Measurements from ENCODE around the gene RIF1. TPM values are rescaled to one million over a fixed set of nuclear protein-coding genes. Genes with fewer than 3 reads are reported as not detected.

RIF1 gene
- total and polyA plus RNA-seq, 4 donors: 4.3 to 78.3 (median 16.3) TPM

DNA sequence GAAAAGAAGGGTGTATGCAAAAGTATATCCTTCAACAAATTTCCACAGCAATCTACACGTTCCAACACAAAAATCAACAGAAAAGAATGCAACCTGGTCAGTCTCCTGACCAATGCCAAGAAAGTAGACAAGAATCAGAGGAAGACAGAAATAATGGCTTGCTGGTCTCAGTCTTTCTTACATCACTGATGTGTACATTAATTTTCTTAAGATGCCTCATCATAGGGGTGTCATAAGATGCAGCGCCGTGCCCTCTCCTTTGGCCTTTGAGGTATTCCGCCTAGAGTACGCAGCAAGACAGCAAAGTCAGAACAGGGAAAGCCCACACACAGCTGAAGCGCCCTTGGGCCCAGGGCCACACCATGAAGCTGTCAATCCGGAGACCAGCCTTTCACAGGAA lies 112.9 kb downstream of the RIF1 start:
- DNase-seq (no peak), ATAC-seq (ENCODE audit: insufficient read depth, low FRiP score) (no peak)
- TF ChIP-seq, protein P1, sequence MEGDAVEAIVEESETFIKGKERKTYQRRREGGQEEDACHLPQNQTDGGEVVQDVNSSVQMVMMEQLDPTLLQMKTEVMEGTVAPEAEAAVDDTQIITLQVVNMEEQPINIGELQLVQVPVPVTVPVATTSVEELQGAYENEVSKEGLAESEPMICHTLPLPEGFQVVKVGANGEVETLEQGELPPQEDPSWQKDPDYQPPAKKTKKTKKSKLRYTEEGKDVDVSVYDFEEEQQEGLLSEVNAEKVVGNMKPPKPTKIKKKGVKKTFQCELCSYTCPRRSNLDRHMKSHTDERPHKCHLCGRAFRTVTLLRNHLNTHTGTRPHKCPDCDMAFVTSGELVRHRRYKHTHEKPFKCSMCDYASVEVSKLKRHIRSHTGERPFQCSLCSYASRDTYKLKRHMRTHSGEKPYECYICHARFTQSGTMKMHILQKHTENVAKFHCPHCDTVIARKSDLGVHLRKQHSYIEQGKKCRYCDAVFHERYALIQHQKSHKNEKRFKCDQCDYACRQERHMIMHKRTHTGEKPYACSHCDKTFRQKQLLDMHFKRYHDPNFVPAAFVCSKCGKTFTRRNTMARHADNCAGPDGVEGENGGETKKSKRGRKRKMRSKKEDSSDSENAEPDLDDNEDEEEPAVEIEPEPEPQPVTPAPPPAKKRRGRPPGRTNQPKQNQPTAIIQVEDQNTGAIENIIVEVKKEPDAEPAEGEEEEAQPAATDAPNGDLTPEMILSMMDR (IDR thresholded peaks at IDR 0.05; ENCODE audit: control extremely low read depth, extremely low read depth): no peak
- Histone ChIP-seq H3K36me3 (ENCODE audit: control insufficient read depth in 4 of 4, insufficient read depth in 4 of 4, low read length in 4 of 4) (peaks cover 0 to 2% (median 0%) of the 10 kb centered on the region in 4 donors), H3K9me3 (ENCODE audit: control insufficient read depth in 4 of 4, insufficient read depth in 3 of 4, low read length in 3 of 4) (peaks cover 0 to 4% (median 0%) of the 10 kb centered on the region in 4 donors), H3K4me3 (no peak overlapping the region), H3K27ac (ENCODE audit: low read depth in 1 of 2, low read length in 1 of 2) (no peak overlapping the region), H3K9ac (ENCODE audit: insufficient read depth in 1 of 2, low read length in 2 of 2) (no peak overlapping the region), H3K4me1 (ENCODE audit: control insufficient read depth in 5 of 5, insufficient read depth in 5 of 5, low read length in 5 of 5) (peaks cover 0 to 2% (median 0%) of the 10 kb centered on the region in 5 donors), H3K27me3 (ENCODE audit: control insufficient read depth in 3 of 3, insufficient read depth in 3 of 3, low read length in 2 of 3) (no peaks in the 10 kb centered on the region)
- WGBS, 2 donors: 95 to 98% methylated on average over 7 of the region's 7 CpGs

DNA sequence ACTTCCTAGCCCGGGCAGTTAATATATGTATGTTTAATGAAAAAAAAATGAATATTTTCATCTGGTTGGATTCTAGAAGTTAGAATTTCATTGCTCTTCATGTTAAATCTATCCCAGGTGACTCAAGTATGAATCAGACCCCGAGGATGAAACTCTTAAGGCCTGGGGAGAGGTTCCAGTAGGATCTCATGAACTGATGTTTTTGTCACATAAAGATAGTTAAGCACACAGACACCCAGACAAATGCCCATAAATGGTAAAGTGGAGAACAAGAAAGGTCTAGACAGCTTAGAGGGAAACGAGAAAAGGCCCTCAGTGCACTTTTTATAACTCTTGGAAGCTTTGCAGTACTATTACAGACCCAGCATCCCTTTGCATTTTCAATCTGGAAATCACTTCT lies 114.1 kb downstream of the RIF1 start:
- no peak for DNase-seq
- no peak overlapping the region for H3K27ac ChIP-seq (ENCODE audit: low read depth in 1 of 2, low read length in 1 of 2)

DNA sequence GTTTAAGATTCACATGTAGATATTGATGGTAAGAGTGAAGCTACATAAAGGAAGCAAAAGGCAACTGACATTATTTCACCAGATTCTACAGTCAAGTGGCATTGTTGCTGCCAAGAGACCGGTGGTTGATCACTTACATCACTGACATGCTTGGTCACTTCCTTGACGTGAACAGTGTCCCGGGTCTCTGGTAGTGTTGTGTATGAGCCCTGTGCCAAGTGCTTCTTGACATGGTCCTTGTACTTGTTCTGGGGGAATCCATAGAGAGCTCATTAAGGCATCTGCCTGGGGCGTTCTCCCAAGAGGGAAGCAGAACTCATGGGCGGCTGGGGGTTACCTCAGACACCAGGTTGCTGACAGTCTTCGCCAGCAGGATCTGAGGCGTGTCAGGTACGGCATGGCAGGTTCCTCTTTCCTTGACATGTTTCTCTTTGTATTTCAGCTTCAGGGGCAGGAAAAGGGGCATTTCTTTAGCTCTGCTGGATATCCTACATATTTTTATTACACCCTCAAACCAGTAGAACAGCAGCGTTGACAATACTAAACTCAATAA lies 116.2 kb downstream of the RIF1 start:
- ATAC-seq (ENCODE audit: insufficient read depth, low FRiP score): no peak
- 39 to 71% methylated on average over 9 of the region's 9 CpGs for WGBS, 2 donors
- TF ChIP-seq, protein P1 (IDR thresholded peaks at IDR 0.05; ENCODE audit: control extremely low read depth, extremely low read depth): no peak

More for the DNA sequence above, 114.1 kb downstream of the RIF1 start:
- ATAC-seq (ENCODE audit: insufficient read depth, low FRiP score): no peak
- H3K4me1 ChIP-seq (ENCODE audit: control insufficient read depth in 5 of 5, insufficient read depth in 5 of 5, low read length in 5 of 5): peaks cover 0 to 2% (median 0%) of the 10 kb centered on the region in 5 donors
- no peaks in the 10 kb centered on the region for H3K27me3 ChIP-seq (ENCODE audit: control insufficient read depth in 3 of 3, insufficient read depth in 3 of 3, low read length in 2 of 3)
- TF ChIP-seq, protein P1 (IDR thresholded peaks at IDR 0.05; ENCODE audit: control extremely low read depth, extremely low read depth): no peak
- peaks cover 0 to 4% (median 0%) of the 10 kb centered on the region in 4 donors for H3K9me3 ChIP-seq (ENCODE audit: control insufficient read depth in 4 of 4, insufficient read depth in 3 of 4, low read length in 3 of 4)
- no peak overlapping the region for H3K9ac ChIP-seq (ENCODE audit: insufficient read depth in 1 of 2, low read length in 2 of 2)
- peaks cover 0 to 2% (median 0%) of the 10 kb centered on the region in 4 donors for H3K36me3 ChIP-seq (ENCODE audit: control insufficient read depth in 4 of 4, insufficient read depth in 4 of 4, low read length in 4 of 4)
- no peak overlapping the region for H3K4me3 ChIP-seq
- 90 to 93% methylated on average over 3 of the region's 3 CpGs for WGBS, 2 donors

More for the DNA sequence above, 116.2 kb downstream of the RIF1 start:
- Histone ChIP-seq H3K9ac (ENCODE audit: insufficient read depth in 1 of 2, low read length in 2 of 2) (no peak overlapping the region), H3K36me3 (ENCODE audit: control insufficient read depth in 4 of 4, insufficient read depth in 4 of 4, low read length in 4 of 4) (peaks cover 0 to 2% (median 0%) of the 10 kb centered on the region in 4 donors), H3K27me3 (ENCODE audit: control insufficient read depth in 3 of 3, insufficient read depth in 3 of 3, low read length in 2 of 3) (no peaks in the 10 kb centered on the region), H3K9me3 (ENCODE audit: control insufficient read depth in 4 of 4, insufficient read depth in 3 of 4, low read length in 3 of 4) (peaks cover 0 to 4% (median 0%) of the 10 kb centered on the region in 4 donors), H3K4me1 (ENCODE audit: control insufficient read depth in 5 of 5, insufficient read depth in 5 of 5, low read length in 5 of 5) (peaks cover 0 to 2% (median 0%) of the 10 kb centered on the region in 5 donors), H3K4me3 (no peak overlapping the region), H3K27ac (ENCODE audit: low read depth in 1 of 2, low read length in 1 of 2) (no peak overlapping the region)
- no peak for DNase-seq

Measured in lung (tissue), 12 donors.